HG03097 (cell line): Measurements from ENCODE around the gene ZNF143.
"Not testable (repeated sequence)": the region's sequence is repeated elsewhere in the genome, so short reads cannot be mapped to it uniquely, and the experiment has no call there.

Source experiments
- ATAC-seq: cut with Tn5 transposase; IDR thresholded peaks from one replicate; pipeline ENCODE4 v1.9.1; 2021; ENCODE audit not compliant: unreplicated experiment, low FRiP score

ZNF143 gene

GRCh38 chr11:9495803-9496514 lies 35.1 kb downstream of the ZNF143 start:
- ATAC-seq, result no peak

- ATAC-seq, result no peak
Observed at GRCh38 chr11:9498457-9499078, 37.8 kb downstream of the ZNF143 start.

- no peak for ATAC-seq
Observed at GRCh38 chr11:9506489-9507276, 45.9 kb downstream of the ZNF143 start.

- ATAC-seq, result no peak
Observed at GRCh38 chr11:9507277-9507580, 46.4 kb downstream of the ZNF143 start.

- ATAC-seq, result no peak
Observed at GRCh38 chr11:9509041-9509440, 48.2 kb downstream of the ZNF143 start.

GRCh38 chr11:9512370-9513019 lies 51.7 kb downstream of the ZNF143 start:
- no peak for ATAC-seq

GRCh38 chr11:9514576-9514975 lies 53.8 kb downstream of the ZNF143 start:
- ATAC-seq, result not testable (repeated sequence)

- ATAC-seq, result no peak
Observed at GRCh38 chr11:9516113-9516512, 55.3 kb downstream of the ZNF143 start.

- ATAC-seq, result no peak
Observed at GRCh38 chr11:9518835-9519410, 58.1 kb downstream of the ZNF143 start.

GRCh38 chr11:9524001-9524400 lies 63.2 kb downstream of the ZNF143 start:
- ATAC-seq, result no peak

- no peak for ATAC-seq
Observed at GRCh38 chr11:9525116-9525515, 64.3 kb downstream of the ZNF143 start.

GRCh38 chr11:9527481-9528135 lies 66.8 kb downstream of the ZNF143 start:
- ATAC-seq, result no peak

GRCh38 chr11:9528136-9528501 lies 67.3 kb downstream of the ZNF143 start:
- no peak for ATAC-seq

- ATAC-seq, result no peak
Observed at GRCh38 chr11:9528573-9529333, 67.9 kb downstream of the ZNF143 start.

- no peak for ATAC-seq
Observed at GRCh38 chr11:9529334-9529650, 68.5 kb downstream of the ZNF143 start.

- no peak for ATAC-seq
Observed at GRCh38 chr11:9530020-9530621, 69.3 kb downstream of the ZNF143 start.

- no peak for ATAC-seq
Observed at GRCh38 chr11:9530901-9531625, 70.3 kb downstream of the ZNF143 start.

- no peak for ATAC-seq
Observed at GRCh38 chr11:9533058-9533457, 72.2 kb downstream of the ZNF143 start.
